CD4-positive, alpha-beta T cell treated with Interleukin-4 for 4 hours (primary cell): ENCODE measurements around the gene PHF21A.
"Not testable (repeated sequence)": the region's sequence is repeated elsewhere in the genome, so short reads cannot be mapped to it uniquely, and the experiment has no call there.

Experiments used
- DNase-seq: peaks from one replicate; pipeline ENCODE4 v3.0.0-alpha.2; 2020

PHF21A gene

DNA sequence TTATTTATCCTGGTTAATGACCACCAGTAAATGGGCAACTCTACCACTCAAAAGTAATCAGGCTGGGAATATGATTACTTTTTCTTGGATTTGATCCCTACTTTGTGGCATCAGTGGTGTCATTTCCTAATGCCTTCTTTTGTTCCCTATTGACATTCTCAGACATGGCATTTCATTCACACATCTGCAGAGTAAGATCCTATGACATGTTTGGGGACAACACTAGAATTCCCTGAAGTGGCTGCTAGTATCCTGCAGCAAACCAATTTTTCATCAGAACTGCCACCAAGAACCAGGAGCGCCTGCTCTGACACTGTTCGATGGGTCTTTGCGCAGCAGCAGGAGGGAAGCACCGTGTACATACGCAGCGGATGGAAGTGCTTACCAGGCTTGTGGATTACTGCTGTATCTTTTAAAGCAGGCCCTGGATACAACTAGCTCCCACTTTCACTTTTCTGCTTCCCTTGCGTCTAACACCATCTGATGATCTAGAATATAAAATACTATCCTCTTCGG is 101.1 kb downstream of the PHF21A start:
- no peak for DNase-seq

GRCh38 chr11:46018651-46019050 is 102.6 kb downstream of the PHF21A start:
- DNase-seq, result no peak

GRCh38 chr11:46017341-46017740 is 103.9 kb downstream of the PHF21A start:
- DNase-seq, result no peak

DNA sequence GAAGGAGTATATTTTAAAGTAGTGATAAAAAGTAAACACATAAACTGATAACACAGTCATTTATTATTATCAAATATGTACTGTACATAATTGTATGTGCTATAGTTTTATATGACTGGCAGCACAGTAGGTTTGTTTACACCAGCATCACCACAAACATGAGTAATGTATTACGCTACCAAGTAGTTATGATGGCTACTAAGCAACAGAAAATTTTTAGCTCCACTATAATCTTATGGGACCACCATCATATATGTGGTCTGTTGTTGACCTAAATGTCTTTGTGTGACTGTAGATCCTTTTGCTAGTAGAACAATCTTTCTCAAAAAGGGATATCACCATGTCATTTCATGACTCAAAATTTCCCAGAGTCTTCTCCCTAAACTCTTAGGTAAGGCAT is 105.3 kb downstream of the PHF21A start:
- DNase-seq, result no peak

- not testable (repeated sequence) for DNase-seq
These were observed 107.1 kb downstream of the PHF21A start for GRCh38 chr11:46014168-46014567.

- no peak for DNase-seq
These were observed 109.1 kb downstream of the PHF21A start for GRCh38 chr11:46012185-46012584.

DNA sequence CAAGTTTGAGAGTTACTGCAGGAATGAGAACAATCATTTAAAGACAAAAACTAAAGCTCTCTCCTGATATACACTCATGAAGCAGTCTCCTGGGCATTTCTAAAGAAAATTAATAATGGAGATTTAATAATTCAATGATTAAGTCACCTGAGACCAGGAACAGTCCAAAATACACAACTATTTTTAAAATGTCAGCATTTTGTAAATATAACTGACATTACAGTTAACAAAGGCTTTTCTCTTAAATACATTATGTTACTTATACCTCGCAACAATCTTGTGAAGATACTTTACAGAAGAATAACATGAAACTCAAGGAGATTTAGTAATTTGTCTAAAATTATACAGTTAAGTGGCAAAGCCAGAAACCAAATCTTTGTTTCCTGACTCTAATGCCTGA is 111.2 kb downstream of the PHF21A start:
- no peak for DNase-seq

- no peak for DNase-seq
These were observed 111.6 kb downstream of the PHF21A start for GRCh38 chr11:46009647-46010046.

- DNase-seq, result peak; percentile 72
These were observed 114.7 kb downstream of the PHF21A start for GRCh38 chr11:46006418-46007070.

DNA sequence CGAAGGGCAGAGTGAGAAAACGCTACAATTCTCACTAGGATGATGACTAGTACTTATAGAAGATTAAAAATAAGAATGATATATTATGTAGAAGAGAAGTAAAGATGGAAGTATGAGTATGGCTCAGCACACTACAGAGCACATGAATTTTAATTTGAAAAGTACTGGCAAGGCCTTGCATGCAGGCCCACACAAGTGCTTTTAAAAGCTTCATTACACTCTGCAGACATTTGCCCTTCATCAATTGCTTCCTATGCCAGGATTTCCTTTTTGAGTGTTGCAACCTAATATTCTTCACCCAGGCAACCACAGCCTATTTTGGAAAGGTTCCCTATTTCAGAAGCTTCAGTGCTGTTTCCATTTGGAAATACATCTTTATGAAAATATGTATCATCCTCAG is 117.7 kb downstream of the PHF21A start:
- no peak for DNase-seq

GRCh38 chr11:46002189-46002588 is 119.1 kb downstream of the PHF21A start:
- DNase-seq, result no peak

- DNase-seq, result no peak
These were observed 119.8 kb downstream of the PHF21A start for GRCh38 chr11:46001448-46001914.

GRCh38 chr11:45997599-45997998 is 123.7 kb downstream of the PHF21A start:
- DNase-seq, result no peak

DNA sequence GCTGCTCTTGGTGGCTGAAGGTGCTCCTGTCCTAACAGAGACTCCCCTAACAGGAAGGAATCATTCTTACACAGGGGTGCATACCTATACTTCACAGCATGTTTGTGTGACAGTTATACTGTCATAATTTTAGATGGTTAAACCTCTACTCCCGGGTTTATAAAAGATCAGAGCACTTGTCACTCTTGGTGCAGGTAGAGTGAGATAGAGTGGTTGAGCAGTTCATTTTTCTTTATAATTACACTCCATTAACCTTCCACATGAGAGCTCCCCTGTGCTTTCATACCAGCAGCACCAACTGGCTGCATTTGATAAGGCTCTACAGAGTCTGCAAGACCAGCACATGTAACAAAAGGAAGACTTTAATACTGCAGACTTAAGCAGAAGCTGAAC is 125.9 kb downstream of the PHF21A start:
- no peak for DNase-seq

GRCh38 chr11:45994371-45995341 is 126.6 kb downstream of the PHF21A start:
- no peak for DNase-seq

DNA sequence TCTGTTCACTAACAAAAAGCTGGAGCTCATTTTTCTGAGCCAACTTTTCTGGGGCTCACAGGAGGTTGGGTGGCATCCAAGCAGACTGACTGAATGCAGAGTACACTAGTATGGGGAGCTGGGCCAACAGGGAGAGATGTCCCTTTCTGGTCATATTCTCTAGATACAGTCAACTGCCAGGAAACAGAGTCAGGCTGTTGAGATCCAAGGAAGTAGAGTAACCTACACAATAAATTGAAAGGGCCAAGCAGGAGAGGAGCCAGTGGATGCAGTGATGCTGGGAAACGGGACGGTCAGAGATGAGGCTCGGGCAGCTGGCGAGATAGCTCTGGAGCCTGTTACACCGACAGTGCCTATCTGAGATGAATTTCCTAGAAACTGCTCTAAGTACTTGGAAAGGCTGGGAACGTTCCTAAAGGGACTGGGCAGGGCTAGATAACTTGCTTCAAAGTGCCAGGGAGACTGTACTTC is 127.7 kb downstream of the PHF21A start:
- DNase-seq, result no peak

GRCh38 chr11:45988921-45989320 is 132.3 kb downstream of the PHF21A start:
- no peak for DNase-seq

DNA sequence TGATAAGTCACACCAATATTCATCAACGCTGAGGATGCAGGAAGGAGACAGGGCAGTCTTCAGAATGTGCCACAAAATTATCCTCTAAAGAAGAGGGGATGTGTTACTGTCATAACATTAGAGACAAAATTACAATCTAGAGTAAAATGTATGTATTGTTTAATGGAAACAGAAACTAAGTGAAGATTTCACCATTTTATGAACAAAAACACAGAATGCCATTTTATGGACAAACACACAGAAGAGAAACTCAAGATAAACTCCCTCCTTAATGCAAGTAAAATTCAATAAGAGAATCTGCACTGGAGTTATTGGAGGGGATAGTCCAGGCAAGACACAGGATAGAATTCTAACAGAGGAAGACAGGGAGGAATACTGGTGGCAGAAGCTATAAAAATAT is 136.0 kb downstream of the PHF21A start:
- DNase-seq, result no peak

- DNase-seq, result no peak
These were observed 137.1 kb downstream of the PHF21A start for GRCh38 chr11:45984192-45984591.

DNA sequence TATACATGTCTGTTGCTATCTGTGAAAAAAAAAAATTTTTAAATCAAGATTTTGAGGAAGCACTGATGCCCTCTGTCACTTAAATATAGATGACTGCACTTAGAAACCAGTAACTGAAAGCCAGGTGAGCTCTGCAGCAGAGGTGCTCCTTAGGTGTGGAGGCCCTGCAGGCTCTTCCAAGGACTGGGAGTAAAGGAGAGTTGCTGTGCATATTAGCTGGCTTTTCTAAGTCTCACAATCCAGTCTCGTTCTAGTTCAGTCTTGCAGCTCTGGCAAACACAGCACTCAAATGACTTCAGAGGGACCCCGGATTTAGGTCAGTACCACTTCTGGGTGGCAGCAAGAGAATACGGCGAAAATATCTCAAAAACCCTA is 137.8 kb downstream of the PHF21A start:
- no peak for DNase-seq

DNA sequence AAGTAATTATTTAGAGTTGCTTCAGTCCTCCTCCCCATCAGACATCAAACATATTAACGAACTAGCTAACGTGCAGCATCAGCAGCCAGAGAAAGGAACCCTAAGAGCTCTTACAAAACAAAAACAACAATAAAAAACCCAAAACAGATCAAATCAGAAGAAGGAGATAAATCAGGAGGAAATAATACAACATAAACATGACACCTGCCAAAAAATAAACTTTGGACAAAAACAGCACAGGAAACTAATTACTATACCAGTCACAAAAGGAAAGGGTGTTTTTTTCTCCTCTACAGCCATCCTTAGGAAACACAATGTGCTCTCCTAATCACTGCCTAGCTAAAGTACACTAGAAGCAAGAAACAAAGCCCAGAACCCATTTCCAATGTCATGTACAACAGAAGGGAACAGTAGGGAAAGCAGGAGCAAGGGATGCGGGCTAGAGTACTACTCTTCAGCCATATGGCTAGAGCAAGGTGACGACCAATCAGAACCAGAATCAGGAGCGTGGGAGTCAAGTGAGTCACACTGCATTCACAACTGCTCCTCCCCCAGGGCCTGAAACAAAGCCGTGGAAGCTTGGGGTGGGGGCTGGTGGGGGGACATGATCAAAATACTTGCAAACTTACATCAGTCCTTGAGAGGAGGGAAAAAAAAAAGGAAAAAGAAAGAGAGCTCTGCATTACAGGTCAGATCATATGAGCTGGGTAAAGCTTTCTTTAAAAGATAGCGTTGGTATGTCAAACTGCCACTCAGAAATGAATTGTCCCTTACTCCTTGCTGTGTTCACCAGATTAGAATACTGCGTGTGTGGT is 138.4 kb downstream of the PHF21A start:
- no peak for DNase-seq

- DNase-seq, result not testable (repeated sequence)
These were observed 139.4 kb downstream of the PHF21A start for GRCh38 chr11:45981826-45982225.

GRCh38 chr11:45974806-45975205 is 146.4 kb downstream of the PHF21A start:
- DNase-seq, result no peak
